Measurements from ENCODE around the gene NSUN3. TPM values are rescaled to one million over a fixed set of nuclear protein-coding genes. Genes with fewer than 3 reads are reported as not detected.
"Not testable (repeated sequence)": the region's sequence is repeated elsewhere in the genome, so short reads cannot be mapped to it uniquely, and the experiment has no call there.

The NSUN3 gene
- total RNA-seq: 9.6 and 18.8 TPM in 2 replicates

GRCh38 chr3:94062513-94063404 is at the start of gene NSUN3, which contains the start of gene DHFR2:
Gene NSUN3, plus strand, starts transcription at chr3:94063061. Its CDS starts 66 bp downstream, at chr3:94063127.
Gene DHFR2, minus strand, starts transcription at chr3:94062916. Its CDS starts 1,405 bp downstream, at chr3:94061511.
- peak; percentile 98 for DNase-seq (ENCODE audit: low read depth in 2 of 2)

GRCh38 chr3:94015025-94015424 is 47.8 kb upstream of the NSUN3 start:
- no peak for DNase-seq (ENCODE audit: low read depth in 2 of 2)

GRCh38 chr3:94019659-94020058 is 43.2 kb upstream of the NSUN3 start:
- DNase-seq (ENCODE audit: low read depth in 2 of 2): no peak

GRCh38 chr3:94020293-94020692 is 42.6 kb upstream of the NSUN3 start:
- DNase-seq (ENCODE audit: low read depth in 2 of 2): no peak

- no peak for DNase-seq (ENCODE audit: low read depth in 2 of 2)
Measured at GRCh38 chr3:94024385-94024784, 38.5 kb upstream of the NSUN3 start.

- DNase-seq (ENCODE audit: low read depth in 2 of 2): no peak
Measured at GRCh38 chr3:94026623-94027022, 36.2 kb upstream of the NSUN3 start.

- no peak for DNase-seq (ENCODE audit: low read depth in 2 of 2)
Measured at GRCh38 chr3:94028093-94028837, 34.6 kb upstream of the NSUN3 start, which contains the start of gene STX19. Gene STX19, minus strand, starts transcription at chr3:94028597. Its CDS starts 13,328 bp downstream, at chr3:94015269.

- peak; percentile 35 to 36 for DNase-seq (ENCODE audit: low read depth in 2 of 2)
Measured at GRCh38 chr3:94036909-94037507, 25.9 kb upstream of the NSUN3 start.

GRCh38 chr3:94043285-94043684 is 19.6 kb upstream of the NSUN3 start:
- no peak for DNase-seq (ENCODE audit: low read depth in 2 of 2)

- DNase-seq (ENCODE audit: low read depth in 2 of 2): not testable (repeated sequence)
Measured at GRCh38 chr3:94044100-94044936, 18.5 kb upstream of the NSUN3 start.

GRCh38 chr3:94046533-94046932 is 16.3 kb upstream of the NSUN3 start:
- no peak for DNase-seq (ENCODE audit: low read depth in 2 of 2)

GRCh38 chr3:94049267-94049666 is 13.6 kb upstream of the NSUN3 start:
- DNase-seq (ENCODE audit: low read depth in 2 of 2): no peak

- no peak for DNase-seq (ENCODE audit: low read depth in 2 of 2)
Measured at GRCh38 chr3:94050546-94050945, 12.3 kb upstream of the NSUN3 start.

- no peak for DNase-seq (ENCODE audit: low read depth in 2 of 2)
Measured at GRCh38 chr3:94061297-94061696, 1.6 kb upstream of the NSUN3 start.

- DNase-seq (ENCODE audit: low read depth in 2 of 2): peak; percentile 14 to 22
Measured at GRCh38 chr3:94063496-94064119, 747 bp downstream of the NSUN3 start.

GRCh38 chr3:94064243-94064860 is 1.5 kb downstream of the NSUN3 start:
- no peak for DNase-seq (ENCODE audit: low read depth in 2 of 2)

- DNase-seq (ENCODE audit: low read depth in 2 of 2): no peak
Measured at GRCh38 chr3:94065122-94065521, 2.3 kb downstream of the NSUN3 start.

- DNase-seq (ENCODE audit: low read depth in 2 of 2): no peak
Measured at GRCh38 chr3:94065819-94066480, 3.1 kb downstream of the NSUN3 start.
